SK-N-SH treated with all-trans-retinoic acid at 6 μM for 48 hours (cell line): Measurements from ENCODE around the gene STEAP3.

Experiments used
- ATAC-seq: fragments of 200-7000 bp; cut with Tn5 transposase; 3 replicates; pipeline ENCODE4 v1.9.1; 2020; ENCODE audit warnings: mild to moderate bottlenecking, moderate library complexity
- ARNTL ChIP-seq: fragments of 450-650 bp; formaldehyde crosslinking; IDR thresholded peaks from 2 replicates; pipeline ENCODE4 v1.5.0; 2020; ENCODE audit warnings: low read depth, mild to moderate bottlenecking, moderate library complexity, borderline replicate concordance
- BACH2 ChIP-seq: fragments of 250-450 bp; sonication (Bioruptor Pico); IDR thresholded peaks from 2 replicates; pipeline ENCODE4 v1.9.0; 2021; ENCODE audit warnings: mild to moderate bottlenecking, borderline replicate concordance
- CSDC2 ChIP-seq: fragments of 250-450 bp; sonication (Bioruptor Pico); IDR thresholded peaks from 2 replicates; pipeline ENCODE4 v1.5.0; 2020; ENCODE audit warnings: mild to moderate bottlenecking, moderate library complexity
- GLIS3 ChIP-seq: fragments of 250-450 bp; sonication (Bioruptor Pico); IDR thresholded peaks from 2 replicates; pipeline ENCODE4 v1.5.0; 2020; ENCODE audit warnings: mild to moderate bottlenecking, moderate library complexity
- ISL1 ChIP-seq: fragments of 250-450 bp; sonication (Bioruptor Pico); IDR thresholded peaks from 2 replicates; pipeline ENCODE4 v2.1.2; 2022; ENCODE audit warnings: mild to moderate bottlenecking, moderate library complexity
- PPARA ChIP-seq: fragments of 250-450 bp; sonication (Bioruptor Pico); IDR thresholded peaks from 2 replicates; pipeline ENCODE4 v1.5.0; 2020; ENCODE audit warnings: mild to moderate bottlenecking, borderline replicate concordance
- SNAI2 ChIP-seq: fragments of 250-450 bp; sonication (Bioruptor Pico); IDR thresholded peaks from 2 replicates; pipeline ENCODE4 v1.5.0; 2020; ENCODE audit warnings: mild to moderate bottlenecking, moderate library complexity
- ZC3H10 ChIP-seq: fragments of 250-450 bp; sonication (Bioruptor Pico); IDR thresholded peaks from 2 replicates; pipeline ENCODE4 v1.5.1; 2021; ENCODE audit warnings: mild to moderate bottlenecking, moderate library complexity
- ZNF70 ChIP-seq: fragments of 450-650 bp; formaldehyde crosslinking; IDR thresholded peaks from 2 replicates; pipeline ENCODE4 v1.5.0; 2020; ENCODE audit warnings: mild to moderate bottlenecking, moderate library complexity
- TF ChIP-seq, protein P1 (sequence below): fragments of 250-450 bp; sonication (Bioruptor Pico); IDR thresholded peaks from 2 replicates; pipeline ENCODE4 v1.5.1; 2020; ENCODE audit warnings: low read depth, mild to moderate bottlenecking, moderate library complexity
- TF ChIP-seq, protein P2 (sequence below): fragments of 250-450 bp; sonication (Bioruptor Pico); IDR thresholded peaks from 2 replicates; pipeline ENCODE4 v1.8.0; 2021; ENCODE audit warnings: low read depth, mild to moderate bottlenecking, moderate library complexity, borderline replicate concordance
- TF ChIP-seq, protein P3 (sequence below): fragments of 250-450 bp; sonication (Bioruptor Pico); IDR thresholded peaks from 2 replicates; pipeline ENCODE4 v1.5.0; 2020; ENCODE audit warnings: mild to moderate bottlenecking, moderate library complexity
- TF ChIP-seq, protein P4 (sequence below): fragments of 250-450 bp; sonication (Bioruptor Pico); IDR thresholded peaks from 2 replicates; pipeline ENCODE4 v1.8.0; 2020; ENCODE audit warnings: mild to moderate bottlenecking, moderate library complexity, borderline replicate concordance

STEAP3 gene

DNA sequence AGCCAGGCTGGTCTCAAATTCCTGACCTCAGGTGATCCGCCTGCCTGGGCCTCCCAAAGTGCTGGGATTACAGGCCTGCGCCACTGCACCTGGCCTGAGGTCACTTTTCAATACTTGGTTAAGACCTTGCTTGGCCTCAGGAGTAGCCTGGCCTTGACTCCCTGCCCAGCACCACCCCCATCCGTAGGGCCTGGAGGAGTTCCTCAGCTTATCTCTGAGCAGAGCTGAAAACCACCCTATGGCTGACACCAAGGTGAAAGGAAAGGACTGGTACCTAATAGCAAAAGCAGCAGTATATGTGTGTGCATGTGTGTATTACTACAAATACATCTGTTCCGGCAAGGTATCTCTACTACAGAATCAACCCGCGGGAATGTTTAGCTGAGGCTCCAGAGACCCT is 56.0 kb downstream of the STEAP3 start:
- TF ChIP-seq, protein P1, sequence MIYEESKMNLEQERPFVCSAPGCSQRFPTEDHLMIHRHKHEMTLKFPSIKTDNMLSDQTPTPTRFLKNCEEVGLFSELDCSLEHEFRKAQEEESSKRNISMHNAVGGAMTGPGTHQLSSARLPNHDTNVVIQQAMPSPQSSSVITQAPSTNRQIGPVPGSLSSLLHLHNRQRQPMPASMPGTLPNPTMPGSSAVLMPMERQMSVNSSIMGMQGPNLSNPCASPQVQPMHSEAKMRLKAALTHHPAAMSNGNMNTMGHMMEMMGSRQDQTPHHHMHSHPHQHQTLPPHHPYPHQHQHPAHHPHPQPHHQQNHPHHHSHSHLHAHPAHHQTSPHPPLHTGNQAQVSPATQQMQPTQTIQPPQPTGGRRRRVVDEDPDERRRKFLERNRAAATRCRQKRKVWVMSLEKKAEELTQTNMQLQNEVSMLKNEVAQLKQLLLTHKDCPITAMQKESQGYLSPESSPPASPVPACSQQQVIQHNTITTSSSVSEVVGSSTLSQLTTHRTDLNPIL: no peak
- no peak for TF ChIP-seq ZNF70 (CRISPR knock-in tag)
- no peak for ATAC-seq

DNA sequence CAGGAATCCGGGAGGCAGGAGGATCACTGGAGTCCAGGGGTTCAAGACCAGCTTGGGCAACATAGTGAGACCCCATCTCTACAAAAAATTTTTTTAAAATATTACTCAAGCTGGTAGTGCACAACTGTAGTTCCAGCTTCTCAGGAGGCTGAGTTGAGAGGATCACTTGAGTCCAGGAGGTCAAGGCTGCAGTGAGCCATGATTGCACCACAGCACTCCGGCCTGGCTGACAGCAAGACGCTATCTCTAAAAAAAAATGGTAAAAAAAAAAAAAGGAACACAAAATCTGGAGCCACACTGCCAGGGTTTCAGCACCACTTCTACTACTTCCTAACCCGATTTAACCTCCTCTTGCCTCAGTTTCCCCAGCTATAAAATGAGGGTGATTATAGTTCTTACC is 57.0 kb downstream of the STEAP3 start:
- TF ChIP-seq, protein P2, sequence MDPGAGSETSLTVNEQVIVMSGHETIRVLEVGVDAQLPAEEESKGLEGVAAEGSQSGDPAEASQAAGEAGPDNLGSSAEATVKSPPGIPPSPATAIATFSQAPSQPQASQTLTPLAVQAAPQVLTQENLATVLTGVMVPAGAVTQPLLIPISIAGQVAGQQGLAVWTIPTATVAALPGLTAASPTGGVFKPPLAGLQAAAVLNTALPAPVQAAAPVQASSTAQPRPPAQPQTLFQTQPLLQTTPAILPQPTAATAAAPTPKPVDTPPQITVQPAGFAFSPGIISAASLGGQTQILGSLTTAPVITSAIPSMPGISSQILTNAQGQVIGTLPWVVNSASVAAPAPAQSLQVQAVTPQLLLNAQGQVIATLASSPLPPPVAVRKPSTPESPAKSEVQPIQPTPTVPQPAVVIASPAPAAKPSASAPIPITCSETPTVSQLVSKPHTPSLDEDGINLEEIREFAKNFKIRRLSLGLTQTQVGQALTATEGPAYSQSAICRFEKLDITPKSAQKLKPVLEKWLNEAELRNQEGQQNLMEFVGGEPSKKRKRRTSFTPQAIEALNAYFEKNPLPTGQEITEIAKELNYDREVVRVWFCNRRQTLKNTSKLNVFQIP (CRISPR knock-in tag): no peak
- no peak for TF ChIP-seq ISL1 (CRISPR knock-in tag)
- TF ChIP-seq SNAI2 (CRISPR knock-in tag): no peak
- no peak for TF ChIP-seq ARNTL (CRISPR knock-in tag)
- no peak for TF ChIP-seq PPARA
- ATAC-seq: no peak

DNA sequence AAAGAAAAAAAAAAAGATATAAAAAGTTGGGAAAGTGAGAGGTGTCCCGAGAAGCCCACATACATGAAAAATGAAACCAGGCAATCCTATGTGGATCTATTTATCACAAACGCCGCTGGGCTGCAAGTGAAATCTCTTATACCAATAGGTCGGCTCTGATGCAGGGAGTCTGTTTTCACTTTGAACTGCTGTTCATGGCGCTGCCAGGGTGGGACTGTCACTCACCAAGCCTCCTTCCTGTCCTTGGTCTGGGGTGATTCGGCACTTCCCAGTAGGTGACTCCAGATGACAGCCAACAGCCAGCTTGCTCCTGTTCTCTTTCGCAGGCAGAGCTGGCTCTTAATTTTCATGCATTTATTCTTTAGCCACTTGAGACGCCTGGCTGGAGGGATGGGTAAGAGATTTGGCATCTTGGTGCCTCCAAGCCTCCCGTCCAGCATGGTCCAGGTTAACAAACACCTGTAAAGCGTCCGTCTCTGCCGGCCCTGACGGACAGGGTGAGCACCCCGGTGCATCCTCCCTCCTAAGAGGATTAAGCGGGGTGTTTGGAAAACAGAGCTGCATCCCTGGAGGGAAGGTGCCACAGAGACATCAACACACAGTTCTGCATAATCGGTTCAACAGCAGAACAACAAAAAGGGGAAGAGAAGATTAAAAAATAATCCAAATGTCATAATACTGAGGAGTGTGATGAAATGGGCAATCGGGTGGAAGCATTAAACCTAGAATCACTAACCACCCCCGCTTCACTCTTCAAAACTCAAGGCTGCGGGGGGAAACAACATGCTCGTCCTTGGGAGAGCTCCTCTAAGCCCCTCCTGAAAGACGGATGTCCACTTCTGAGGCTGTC is 58.7 kb downstream of the STEAP3 start:
- TF ChIP-seq ISL1 (CRISPR knock-in tag): no peak
- TF ChIP-seq, protein P2 (CRISPR knock-in tag): no peak
- TF ChIP-seq GLIS3 (CRISPR knock-in tag): no peak
- no peak for ATAC-seq

DNA sequence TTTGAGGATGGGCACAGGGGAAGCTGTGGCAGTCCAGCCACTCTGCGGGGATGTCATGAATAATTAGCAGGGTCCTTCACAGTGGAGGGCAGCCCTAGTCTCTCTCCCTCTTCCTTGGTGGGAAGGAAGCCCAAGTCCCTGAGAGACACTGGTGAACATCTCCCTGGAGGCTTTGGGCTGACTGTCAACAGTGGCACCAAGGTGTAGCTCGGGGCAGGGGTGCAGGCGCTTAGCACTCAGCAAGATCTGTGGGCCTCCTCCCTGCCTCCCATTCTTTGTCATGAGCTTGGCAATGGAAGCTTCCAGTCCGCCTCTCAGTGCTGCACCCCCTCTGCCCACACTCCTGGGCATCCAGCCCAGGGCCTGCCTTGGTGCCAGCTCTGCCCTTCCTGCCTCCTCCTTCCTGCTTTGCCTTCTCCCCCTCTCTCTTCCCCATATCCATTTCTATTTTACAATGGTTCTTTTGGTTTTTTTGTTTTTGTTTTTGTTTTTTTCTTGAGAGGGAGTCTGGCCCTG is 59.4 kb downstream of the STEAP3 start:
- peak; percentile 59 for ATAC-seq
- TF ChIP-seq, protein P3, sequence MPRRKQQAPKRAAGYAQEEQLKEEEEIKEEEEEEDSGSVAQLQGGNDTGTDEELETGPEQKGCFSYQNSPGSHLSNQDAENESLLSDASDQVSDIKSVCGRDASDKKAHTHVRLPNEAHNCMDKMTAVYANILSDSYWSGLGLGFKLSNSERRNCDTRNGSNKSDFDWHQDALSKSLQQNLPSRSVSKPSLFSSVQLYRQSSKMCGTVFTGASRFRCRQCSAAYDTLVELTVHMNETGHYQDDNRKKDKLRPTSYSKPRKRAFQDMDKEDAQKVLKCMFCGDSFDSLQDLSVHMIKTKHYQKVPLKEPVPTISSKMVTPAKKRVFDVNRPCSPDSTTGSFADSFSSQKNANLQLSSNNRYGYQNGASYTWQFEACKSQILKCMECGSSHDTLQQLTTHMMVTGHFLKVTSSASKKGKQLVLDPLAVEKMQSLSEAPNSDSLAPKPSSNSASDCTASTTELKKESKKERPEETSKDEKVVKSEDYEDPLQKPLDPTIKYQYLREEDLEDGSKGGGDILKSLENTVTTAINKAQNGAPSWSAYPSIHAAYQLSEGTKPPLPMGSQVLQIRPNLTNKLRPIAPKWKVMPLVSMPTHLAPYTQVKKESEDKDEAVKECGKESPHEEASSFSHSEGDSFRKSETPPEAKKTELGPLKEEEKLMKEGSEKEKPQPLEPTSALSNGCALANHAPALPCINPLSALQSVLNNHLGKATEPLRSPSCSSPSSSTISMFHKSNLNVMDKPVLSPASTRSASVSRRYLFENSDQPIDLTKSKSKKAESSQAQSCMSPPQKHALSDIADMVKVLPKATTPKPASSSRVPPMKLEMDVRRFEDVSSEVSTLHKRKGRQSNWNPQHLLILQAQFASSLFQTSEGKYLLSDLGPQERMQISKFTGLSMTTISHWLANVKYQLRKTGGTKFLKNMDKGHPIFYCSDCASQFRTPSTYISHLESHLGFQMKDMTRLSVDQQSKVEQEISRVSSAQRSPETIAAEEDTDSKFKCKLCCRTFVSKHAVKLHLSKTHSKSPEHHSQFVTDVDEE (CRISPR knock-in tag): no peak
- TF ChIP-seq GLIS3 (CRISPR knock-in tag): no peak
- no peak for TF ChIP-seq PPARA
- no peak for TF ChIP-seq BACH2
- TF ChIP-seq ZNF70 (CRISPR knock-in tag): no peak

DNA sequence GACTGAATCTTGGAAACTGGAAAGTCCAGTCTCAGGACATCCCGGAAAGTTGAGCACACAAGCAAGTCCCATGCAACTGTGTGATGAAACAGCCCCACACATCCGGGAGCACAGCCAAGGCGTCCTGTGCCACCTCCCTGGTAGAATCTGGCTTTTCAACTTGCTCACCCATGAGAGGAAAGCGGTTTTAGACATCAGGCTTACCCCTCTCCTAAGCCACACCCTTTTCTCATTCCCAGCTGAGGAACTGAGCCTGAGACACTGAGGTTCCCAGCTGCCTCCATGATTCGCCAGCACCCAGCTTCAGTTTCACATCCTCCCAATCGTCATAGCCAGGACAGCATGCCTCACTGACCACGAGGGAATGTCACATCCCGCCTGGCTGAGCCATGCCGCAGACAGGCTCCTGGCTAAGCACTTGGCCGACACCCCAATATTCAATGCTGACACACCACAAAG is 60.3 kb downstream of the STEAP3 start:
- TF ChIP-seq CSDC2 (CRISPR knock-in tag) (no peak), ARNTL (CRISPR knock-in tag) (no peak), ZC3H10 (CRISPR knock-in tag) (no peak)
- TF ChIP-seq, protein P3 (CRISPR knock-in tag): no peak
- TF ChIP-seq, protein P4, sequence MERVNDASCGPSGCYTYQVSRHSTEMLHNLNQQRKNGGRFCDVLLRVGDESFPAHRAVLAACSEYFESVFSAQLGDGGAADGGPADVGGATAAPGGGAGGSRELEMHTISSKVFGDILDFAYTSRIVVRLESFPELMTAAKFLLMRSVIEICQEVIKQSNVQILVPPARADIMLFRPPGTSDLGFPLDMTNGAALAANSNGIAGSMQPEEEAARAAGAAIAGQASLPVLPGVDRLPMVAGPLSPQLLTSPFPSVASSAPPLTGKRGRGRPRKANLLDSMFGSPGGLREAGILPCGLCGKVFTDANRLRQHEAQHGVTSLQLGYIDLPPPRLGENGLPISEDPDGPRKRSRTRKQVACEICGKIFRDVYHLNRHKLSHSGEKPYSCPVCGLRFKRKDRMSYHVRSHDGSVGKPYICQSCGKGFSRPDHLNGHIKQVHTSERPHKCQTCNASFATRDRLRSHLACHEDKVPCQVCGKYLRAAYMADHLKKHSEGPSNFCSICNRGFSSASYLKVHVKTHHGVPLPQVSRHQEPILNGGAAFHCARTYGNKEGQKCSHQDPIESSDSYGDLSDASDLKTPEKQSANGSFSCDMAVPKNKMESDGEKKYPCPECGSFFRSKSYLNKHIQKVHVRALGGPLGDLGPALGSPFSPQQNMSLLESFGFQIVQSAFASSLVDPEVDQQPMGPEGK (CRISPR knock-in tag): no peak
- ATAC-seq: peak; percentile 66
